Keratinocyte (primary cell): Measurements from ENCODE around the gene CTDSP2. TPM values are rescaled to one million over a fixed set of nuclear protein-coding genes. Genes with fewer than 3 reads are reported as not detected.

Experiments used
- DNase-seq: peaks from one replicate; pipeline ENCODE4 v3.0.0-alpha.2; 2011; ENCODE audit warnings: low read depth, missing footprints, low spot score
- FAIRE-seq: peaks from 2 replicates; lab custom pipeline; 2011; peaks lifted over from hg19 to GRCh38; lab: Jason Lieb, UNC
- H2AFZ ChIP-seq: 2 replicates; pipeline ENCODE4 v1.6.0; 2012; ENCODE audit warnings: low read length, control low read depth, inconsistent platforms; ENCODE audit not compliant: control insufficient read depth
- H3K27ac ChIP-seq: 2 replicates; pipeline ENCODE4 v1.5.1; 2011; ENCODE audit warnings: low read length; ENCODE audit not compliant: control insufficient read depth, insufficient read depth
- H3K27me3 ChIP-seq: 3 replicates; pipeline ENCODE4 v1.6.0; 2011; ENCODE audit warnings: low read length; ENCODE audit not compliant: control insufficient read depth, insufficient read depth; ENCODE audit errors: extremely low read depth
- H3K36me3 ChIP-seq, 2 experiments: 2 replicates in 1 of 2; 3 replicates in 1 of 2; pipeline ENCODE4 v1.5.1; 2011; ENCODE audit warnings: low read length in 2 of 2, mild to moderate bottlenecking in 1 of 2; ENCODE audit not compliant: control insufficient read depth in 2 of 2, insufficient read depth in 2 of 2; ENCODE audit errors: extremely low read depth in 1 of 2
- H3K4me1 ChIP-seq: 3 replicates; pipeline ENCODE4 v1.5.1; 2011; ENCODE audit warnings: low read length; ENCODE audit not compliant: control insufficient read depth, insufficient read depth; ENCODE audit errors: extremely low read depth
- H3K4me2 ChIP-seq: 3 replicates; pipeline ENCODE4 v1.6.0; 2011; ENCODE audit warnings: low read depth, low read length; ENCODE audit not compliant: control insufficient read depth, insufficient read depth; ENCODE audit errors: extremely low read depth
- H3K4me3 ChIP-seq, 3 experiments: fragments of 200-600 bp in 1 of 3; sonication (generic) in 1 of 3; 2 replicates in 2 of 3; 3 replicates in 1 of 3; pipeline ENCODE4 v1.5.1; 2011 to 2016; ENCODE audit warnings: low read length in 3 of 3, mild to moderate bottlenecking in 3 of 3, control low read depth in 2 of 3, inconsistent platforms in 1 of 3, low read depth in 1 of 3, mixed read lengths in 1 of 3, mixed run types in 1 of 3, moderate library complexity in 1 of 3; ENCODE audit not compliant: control insufficient read depth in 2 of 3, insufficient read depth in 2 of 3; ENCODE audit errors: extremely low read depth in 1 of 3
- H3K79me2 ChIP-seq: 2 replicates; pipeline ENCODE4 v1.6.0; 2012; ENCODE audit warnings: low read length; ENCODE audit not compliant: control insufficient read depth, insufficient read depth
- H3K9ac ChIP-seq: 3 replicates; pipeline ENCODE4 v1.6.0; 2011; ENCODE audit warnings: low read length; ENCODE audit not compliant: control insufficient read depth, insufficient read depth; ENCODE audit errors: extremely low read depth
- H3K9me1 ChIP-seq: 3 replicates; pipeline ENCODE4 v1.6.0; 2011; ENCODE audit warnings: low read length; ENCODE audit not compliant: control insufficient read depth, insufficient read depth; ENCODE audit errors: extremely low read depth
- H3K9me3 ChIP-seq: 2 replicates; pipeline ENCODE4 v1.5.1; 2012; ENCODE audit warnings: low read depth, low read length; ENCODE audit not compliant: control insufficient read depth
- H4K20me1 ChIP-seq: 3 replicates; pipeline ENCODE4 v1.6.0; 2011; ENCODE audit warnings: low read length; ENCODE audit not compliant: control insufficient read depth, insufficient read depth; ENCODE audit errors: extremely low read depth
- EZH2 ChIP-seq: IDR thresholded peaks from one replicate; pipeline ENCODE4 v1.6.1; 2012; ENCODE audit warnings: inconsistent platforms, mild to moderate bottlenecking, low read length, moderate library complexity
- dilution Hi-C: fragments of 300-500 bp; cut with MboI; formaldehyde crosslinking; loops from one replicate; pipeline ENCODE4 v1.7.0; 2020; ENCODE audit warnings: low sequenced_read_pairs; ENCODE audit not compliant: extremely low pct_ligation_motif_present
- polyA minus RNA-seq, 3 experiments: library from RNA; depleted of rRNA, polyadenylated mRNA; stranded (reverse); fragments of >200 nt; gene quantifications; 1 replicate in 1 of 3; 2 replicates in 1 of 3; 3 replicates in 1 of 3; pipeline ENCODE4 v1.2.3, GENCODE V29; 2011
- polyA plus RNA-seq, 5 experiments: library from polyadenylated mRNA; depleted of rRNA in 3 of 5; stranded (reverse) in 3 of 5; stranded (forward) in 1 of 5; unstranded in 1 of 5; fragments of >200 nt; gene quantifications; 1 replicate in 1 of 5; 2 replicates in 3 of 5; 3 replicates in 1 of 5; pipeline versions ENCODE4 v1.2.1 to v1.2.3, GENCODE V29; 2011 to 2012; ENCODE audit warnings: missing spikeins in 2 of 5, low read depth in 1 of 5, low replicate concordance in 1 of 5
- TF ChIP-seq, protein P1 (sequence below), 3 experiments: IDR thresholded peaks in 1 of 3; conservative IDR thresholded peaks in 1 of 3; optimal IDR thresholded peaks in 1 of 3; 2 replicates in 2 of 3; 3 replicates in 1 of 3; pipeline versions ENCODE3 to v1.5.1; 2011; ENCODE audit warnings: low read length in 3 of 3, mild to moderate bottlenecking in 3 of 3, moderate library complexity in 2 of 3, control low read depth in 1 of 3, inconsistent platforms in 1 of 3; ENCODE audit not compliant: insufficient read depth in 2 of 3; ENCODE audit errors: extremely low read depth in 1 of 3

Gene CTDSP2, protein sequence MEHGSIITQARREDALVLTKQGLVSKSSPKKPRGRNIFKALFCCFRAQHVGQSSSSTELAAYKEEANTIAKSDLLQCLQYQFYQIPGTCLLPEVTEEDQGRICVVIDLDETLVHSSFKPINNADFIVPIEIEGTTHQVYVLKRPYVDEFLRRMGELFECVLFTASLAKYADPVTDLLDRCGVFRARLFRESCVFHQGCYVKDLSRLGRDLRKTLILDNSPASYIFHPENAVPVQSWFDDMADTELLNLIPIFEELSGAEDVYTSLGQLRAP
- 39.0 to 75.0 TPM (median 54.6 TPM) in 3 replicates for polyA plus RNA-seq
- polyA plus RNA-seq (2011; ENCODE audit: low read depth): 38.5 TPM
- polyA plus RNA-seq (2011; cell fraction: cytosol; rRNA removed): 61.4 and 68.1 TPM in 2 replicates
- polyA plus RNA-seq (2011; cell fraction: nucleus; rRNA removed): 62.6 and 66.0 TPM in 2 replicates
- polyA plus RNA-seq (2012; ENCODE audit: low replicate concordance): 35.0 and 54.1 TPM in 2 replicates
- 72.9 to 174 TPM (median 107 TPM) in 3 replicates for polyA minus RNA-seq
- 36.8 TPM for polyA minus RNA-seq (2011; cell fraction: cytosol; rRNA and poly(A)+ RNA removed)
- 28.5 and 40.3 TPM in 2 replicates for polyA minus RNA-seq (2011; cell fraction: nucleus; rRNA and poly(A)+ RNA removed)

GRCh38 chr12:57846577-57847319 is at the start of gene CTDSP2:
Gene CTDSP2, minus strand, starts transcription at chr12:57846729. Its CDS starts 294 bp downstream, at chr12:57846435.
- Histone ChIP-seq H3K79me2 (peaks cover 45% of the 10 kb centered on the region), H3K36me3 (no peaks in the 10 kb centered on the region), H3K27ac (peak within 1 kb of the TSS; percentile 86), H3K9me3 (no peaks in the 10 kb centered on the region), H3K9me1 (peaks cover 5% of the 10 kb centered on the region), H3K9ac (peak within 1 kb of the TSS; percentile 91), H3K4me1 (peaks cover 23% of the 10 kb centered on the region), H3K4me2 (peak within 1 kb of the TSS; percentile 92), H3K4me3 (peak within 1 kb of the TSS; percentile 87 to 95 (median 92)), H3K27me3 (no peaks in the 10 kb centered on the region), H2AFZ (peak within 1 kb of the TSS; percentile 87), H4K20me1 (peaks cover 5% of the 10 kb centered on the region)
- TF ChIP-seq, protein P1, sequence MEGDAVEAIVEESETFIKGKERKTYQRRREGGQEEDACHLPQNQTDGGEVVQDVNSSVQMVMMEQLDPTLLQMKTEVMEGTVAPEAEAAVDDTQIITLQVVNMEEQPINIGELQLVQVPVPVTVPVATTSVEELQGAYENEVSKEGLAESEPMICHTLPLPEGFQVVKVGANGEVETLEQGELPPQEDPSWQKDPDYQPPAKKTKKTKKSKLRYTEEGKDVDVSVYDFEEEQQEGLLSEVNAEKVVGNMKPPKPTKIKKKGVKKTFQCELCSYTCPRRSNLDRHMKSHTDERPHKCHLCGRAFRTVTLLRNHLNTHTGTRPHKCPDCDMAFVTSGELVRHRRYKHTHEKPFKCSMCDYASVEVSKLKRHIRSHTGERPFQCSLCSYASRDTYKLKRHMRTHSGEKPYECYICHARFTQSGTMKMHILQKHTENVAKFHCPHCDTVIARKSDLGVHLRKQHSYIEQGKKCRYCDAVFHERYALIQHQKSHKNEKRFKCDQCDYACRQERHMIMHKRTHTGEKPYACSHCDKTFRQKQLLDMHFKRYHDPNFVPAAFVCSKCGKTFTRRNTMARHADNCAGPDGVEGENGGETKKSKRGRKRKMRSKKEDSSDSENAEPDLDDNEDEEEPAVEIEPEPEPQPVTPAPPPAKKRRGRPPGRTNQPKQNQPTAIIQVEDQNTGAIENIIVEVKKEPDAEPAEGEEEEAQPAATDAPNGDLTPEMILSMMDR (optimal IDR thresholded peaks at IDR 0.05 in 1 of 3, IDR thresholded peaks at IDR 0.05 in 1 of 3, conservative IDR thresholded peaks at IDR 0.05 in 1 of 3; ENCODE audit: extremely low read depth in 1 of 3, insufficient read depth in 2 of 3, low read length in 3 of 3): no peak
- no peak for TF ChIP-seq EZH2
- dilution Hi-C loops: no loop called here
- FAIRE-seq (no peak), DNase-seq (peak; percentile 86)

DNA sequence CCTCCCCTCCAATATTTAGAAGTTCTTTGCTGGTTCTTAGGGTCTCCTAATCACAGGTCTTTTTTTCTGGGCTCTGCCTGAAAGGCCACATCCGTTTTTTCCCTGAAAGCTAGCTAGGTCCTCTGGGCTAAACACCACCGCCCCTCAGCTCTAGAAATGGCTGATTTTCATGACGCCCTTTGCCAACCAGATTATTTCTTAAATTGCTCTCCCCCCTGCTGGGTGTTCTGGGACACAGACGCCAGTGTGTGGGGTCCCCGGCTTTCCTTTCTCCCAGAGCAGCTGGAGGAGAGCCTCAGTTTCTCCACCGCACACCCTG is 49.5 kb upstream of the CTDSP2 start:
- Histone ChIP-seq H4K20me1 (no peaks in the 10 kb centered on the region), H3K4me2 (peak overlapping the region; percentile 76), H3K9ac (peak overlapping the region; percentile 67), H3K27me3 (no peaks in the 10 kb centered on the region), H2AFZ (peak overlapping the region; percentile 54), H3K9me1 (no peaks in the 10 kb centered on the region), H3K27ac (peak overlapping the region; percentile 23), H3K4me3 (peak overlapping the region; percentile 38 to 64 (median 62)), H3K36me3 (no peaks in the 10 kb centered on the region), H3K9me3 (no peaks in the 10 kb centered on the region), H3K4me1 (peaks cover 34% of the 10 kb centered on the region), H3K79me2 (no peaks in the 10 kb centered on the region)
- FAIRE-seq: no peak
- TF ChIP-seq, protein P1 (optimal IDR thresholded peaks at IDR 0.05 in 1 of 3, IDR thresholded peaks at IDR 0.05 in 1 of 3, conservative IDR thresholded peaks at IDR 0.05 in 1 of 3; ENCODE audit: extremely low read depth in 1 of 3, insufficient read depth in 2 of 3, low read length in 3 of 3): no peak
- TF ChIP-seq EZH2: no peak
- dilution Hi-C loops: no loop called here
- DNase-seq: no peak
